ENCODE measurements around the gene ABCC10.

Gene ABCC10

DNA sequence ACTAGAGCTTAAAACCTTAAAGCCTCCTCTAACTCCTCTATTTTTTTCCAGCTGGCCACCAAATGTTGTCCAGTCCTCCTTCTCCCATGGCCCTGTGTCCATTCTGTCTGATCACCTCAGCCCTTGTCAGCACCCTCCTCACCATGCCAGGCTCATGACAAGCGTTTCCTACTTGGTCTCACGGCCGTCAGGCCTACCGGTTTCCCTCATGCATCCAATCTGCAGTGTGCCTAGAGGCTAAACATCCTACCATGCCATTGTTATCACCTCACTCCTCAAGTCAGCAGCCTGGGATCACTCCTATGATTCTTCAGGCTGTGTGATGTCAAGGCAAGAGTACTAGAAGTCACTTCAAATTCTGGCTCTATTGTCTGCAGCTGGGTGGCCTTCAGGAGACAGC, 40.4 kb downstream of the ABCC10 start:
- Mint-ChIP-seq H3K4me1 (no peaks in the 10 kb centered on the region), H3K36me3 (no peaks in the 10 kb centered on the region), H3K27me3 (peaks cover 5% of the 10 kb centered on the region), H3K9me3 (no peaks in the 10 kb centered on the region), H3K4me3 (no peak overlapping the region), H3K27ac (no peak overlapping the region)

DNA sequence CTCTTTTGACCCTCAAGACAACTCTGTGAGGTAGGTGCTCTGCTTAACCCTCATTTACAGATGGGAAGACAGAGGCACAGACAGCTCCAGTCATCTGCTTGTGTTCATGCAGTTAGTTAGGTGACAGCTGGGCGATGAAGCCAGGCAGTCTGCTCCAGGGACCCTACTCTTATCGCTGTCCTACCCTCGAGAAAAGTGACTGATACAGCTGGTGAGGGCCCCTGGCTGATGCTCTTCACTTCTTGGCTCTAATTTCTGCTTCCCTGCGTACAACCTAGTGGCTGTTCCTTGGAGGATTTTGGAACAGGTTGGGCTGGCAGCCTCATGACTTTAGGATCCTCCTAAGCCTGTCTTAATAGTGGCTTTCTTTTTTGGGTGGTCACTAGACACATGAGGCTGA, 40.9 kb downstream of the ABCC10 start:
- H3K9me3 Mint-ChIP-seq: no peaks in the 10 kb centered on the region
- H3K27ac Mint-ChIP-seq: no peak overlapping the region
- peaks cover 5% of the 10 kb centered on the region for H3K27me3 Mint-ChIP-seq
- H3K36me3 Mint-ChIP-seq: no peaks in the 10 kb centered on the region
- no peak overlapping the region for H3K4me3 Mint-ChIP-seq
- no peaks in the 10 kb centered on the region for H3K4me1 Mint-ChIP-seq

DNA sequence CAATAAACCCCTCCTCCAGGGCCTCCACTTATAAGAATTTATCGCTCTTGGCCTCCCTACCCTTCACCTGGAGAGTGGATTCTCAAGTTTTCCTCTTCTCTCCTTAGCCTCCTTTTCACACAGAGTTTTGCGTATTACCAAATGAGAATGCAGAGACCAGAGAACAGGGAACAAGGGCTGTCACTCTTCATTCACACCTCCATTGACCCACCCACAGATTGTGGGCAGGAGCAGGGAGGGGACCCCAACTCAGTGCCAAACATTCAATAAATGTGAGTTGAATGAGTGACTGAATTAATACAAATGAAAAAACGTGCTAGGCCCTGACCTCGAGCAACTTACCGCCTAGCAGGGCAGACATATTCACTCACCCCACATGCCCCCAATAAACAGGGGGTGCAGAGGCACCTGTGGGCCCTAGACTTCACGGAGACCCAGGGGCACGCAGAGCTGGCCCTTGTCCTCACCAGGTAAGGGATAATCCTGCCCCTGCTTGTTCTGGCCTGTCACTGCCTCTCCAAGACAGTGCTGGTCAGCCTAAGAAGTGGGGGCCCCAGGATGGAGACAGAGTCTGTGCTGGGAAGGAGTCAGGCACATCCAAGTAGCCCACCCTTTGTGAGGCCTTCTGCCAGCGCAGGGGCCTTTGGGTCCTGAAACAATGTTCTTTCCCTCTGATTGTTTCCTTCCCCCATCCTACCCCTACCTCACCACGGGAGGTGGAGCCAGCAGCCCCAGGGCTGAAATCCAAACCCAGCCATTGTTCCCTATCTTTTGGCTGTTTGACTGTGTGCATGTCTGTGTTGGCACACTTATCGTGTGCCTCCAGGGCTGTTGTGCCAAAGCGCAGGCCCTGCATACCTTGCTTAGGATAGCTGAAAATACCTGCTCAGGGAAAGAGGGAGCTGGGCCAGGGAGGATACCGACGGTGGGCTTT, 41.7 kb downstream of the ABCC10 start:
- H3K27me3 Mint-ChIP-seq: peaks cover 5% of the 10 kb centered on the region
- H3K9me3 Mint-ChIP-seq: no peaks in the 10 kb centered on the region
- no peak overlapping the region for H3K4me3 Mint-ChIP-seq
- no peaks in the 10 kb centered on the region for H3K36me3 Mint-ChIP-seq
- no peak overlapping the region for H3K27ac Mint-ChIP-seq
- no peaks in the 10 kb centered on the region for H3K4me1 Mint-ChIP-seq

DNA sequence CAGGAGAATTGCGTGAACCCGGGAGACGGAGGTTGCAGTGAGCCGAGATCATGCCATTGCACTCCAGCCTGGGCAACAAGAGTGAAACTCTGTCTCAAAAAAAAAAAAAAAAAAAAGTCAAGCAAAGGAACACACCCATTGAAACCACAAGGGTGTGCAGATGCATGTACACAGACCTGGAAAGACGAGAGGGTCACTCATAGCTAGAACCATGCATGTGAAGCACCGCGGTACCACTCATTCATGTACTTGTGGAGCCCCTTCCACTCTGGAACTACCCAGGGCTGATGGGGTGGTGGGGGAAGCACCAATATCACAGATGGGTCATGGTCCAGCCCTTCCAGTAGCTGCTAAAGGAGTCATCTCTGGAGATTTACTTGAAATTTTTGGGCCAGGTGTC, 42.6 kb downstream of the ABCC10 start:
- H3K27ac Mint-ChIP-seq: no peak overlapping the region
- H3K4me1 Mint-ChIP-seq: no peaks in the 10 kb centered on the region
- H3K36me3 Mint-ChIP-seq: no peaks in the 10 kb centered on the region
- H3K27me3 Mint-ChIP-seq: peaks cover 5% of the 10 kb centered on the region
- H3K4me3 Mint-ChIP-seq: no peak overlapping the region
- H3K9me3 Mint-ChIP-seq: no peaks in the 10 kb centered on the region

DNA sequence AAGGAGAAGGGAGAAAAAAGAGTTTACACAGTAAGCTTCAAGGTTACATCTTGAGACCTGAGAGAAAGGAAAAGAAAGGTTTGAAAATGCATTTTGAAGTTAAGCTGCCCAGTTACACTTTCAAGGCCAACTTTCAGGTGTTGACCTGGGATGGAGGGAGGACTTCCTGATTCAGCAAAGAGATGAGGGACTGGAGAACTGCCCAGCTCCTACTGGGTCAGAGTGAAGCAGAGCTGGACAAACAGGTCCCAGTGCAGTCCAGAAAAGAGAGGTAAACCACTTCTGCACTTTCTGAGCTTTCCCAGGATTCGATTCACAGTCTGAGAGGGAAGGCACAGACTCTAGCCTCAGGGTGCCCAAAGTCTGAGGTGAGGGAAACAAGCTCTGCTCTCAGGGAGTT, 44.1 kb downstream of the ABCC10 start:
- H3K9me3 Mint-ChIP-seq: no peaks in the 10 kb centered on the region
- peak overlapping the region; percentile 6 for H3K27ac Mint-ChIP-seq
- no peak overlapping the region for H3K4me3 Mint-ChIP-seq
- peaks cover 5% of the 10 kb centered on the region for H3K27me3 Mint-ChIP-seq
- H3K4me1 Mint-ChIP-seq: peaks cover under 1% of the 10 kb centered on the region
- H3K36me3 Mint-ChIP-seq: no peaks in the 10 kb centered on the region

- Mint-ChIP-seq H3K9me3 (no peaks in the 10 kb centered on the region), H3K4me1 (peaks cover 11% of the 10 kb centered on the region), H3K36me3 (no peaks in the 10 kb centered on the region), H3K4me3 (no peak overlapping the region), H3K27me3 (peaks cover 5% of the 10 kb centered on the region), H3K27ac (no peak overlapping the region)
Measured at GRCh38 chr6:43472515-43472914, 45.2 kb downstream of the ABCC10 start.

GRCh38 chr6:43475516-43475915, 48.2 kb downstream of the ABCC10 start:
- Mint-ChIP-seq H3K27me3 (no peaks in the 10 kb centered on the region), H3K4me3 (no peak overlapping the region), H3K4me1 (peaks cover 35% of the 10 kb centered on the region), H3K36me3 (no peaks in the 10 kb centered on the region), H3K27ac (no peak overlapping the region), H3K9me3 (no peaks in the 10 kb centered on the region)

DNA sequence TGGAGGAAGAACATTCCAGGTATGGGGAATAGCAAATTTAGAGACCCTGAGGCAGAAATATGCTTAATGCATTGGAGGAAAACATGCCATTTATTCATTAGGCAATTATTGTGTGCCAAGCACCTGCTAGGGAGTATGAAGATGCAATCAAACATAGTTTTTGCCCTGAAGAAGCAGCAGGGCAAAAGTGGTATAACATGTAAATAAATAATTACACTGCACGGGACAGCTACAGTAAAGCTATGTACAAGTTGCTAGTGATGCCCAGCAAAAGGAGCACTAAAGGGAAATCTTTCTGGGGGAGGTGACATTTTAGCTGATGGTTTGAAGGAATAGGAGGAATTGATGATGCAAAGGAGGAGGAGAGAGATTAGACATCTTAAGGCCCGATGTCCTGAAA, 49.4 kb downstream of the ABCC10 start:
- no peaks in the 10 kb centered on the region for H3K36me3 Mint-ChIP-seq
- H3K27me3 Mint-ChIP-seq: no peaks in the 10 kb centered on the region
- H3K9me3 Mint-ChIP-seq: no peaks in the 10 kb centered on the region
- peak overlapping the region; percentile 94 for H3K4me3 Mint-ChIP-seq
- H3K27ac Mint-ChIP-seq: peak overlapping the region; percentile 88
- peaks cover 44% of the 10 kb centered on the region for H3K4me1 Mint-ChIP-seq

GRCh38 chr6:43477235-43478007, 50.1 kb downstream of the ABCC10 start, which contains the start of gene TJAP1:
Gene TJAP1 (plus strand): TSS chr6:43477570. CDS start chr6:43499002, 21,432 bp downstream.
- no peaks in the 10 kb centered on the region for H3K36me3 Mint-ChIP-seq

GRCh38 chr6:43478008-43478372, 50.6 kb downstream of the ABCC10 start:
- Mint-ChIP-seq H3K9me3 (no peaks in the 10 kb centered on the region), H3K4me1 (peaks cover 53% of the 10 kb centered on the region), H3K36me3 (no peaks in the 10 kb centered on the region), H3K27me3 (no peaks in the 10 kb centered on the region), H3K27ac (peak overlapping the region; percentile 88), H3K4me3 (peak overlapping the region; percentile 94)

More at GRCh38 chr6:43477235-43478007, 50.1 kb downstream of the ABCC10 start, which contains the start of gene TJAP1:
- H3K4me1 Mint-ChIP-seq: peaks cover 51% of the 10 kb centered on the region
- no peaks in the 10 kb centered on the region for H3K9me3 Mint-ChIP-seq
- H3K27me3 Mint-ChIP-seq: no peaks in the 10 kb centered on the region
- peak within 1 kb of the TSS; percentile 88 for H3K27ac Mint-ChIP-seq
- peak within 1 kb of the TSS; percentile 94 for H3K4me3 Mint-ChIP-seq

GRCh38 chr6:43481075-43481474, 53.7 kb downstream of the ABCC10 start:
- Mint-ChIP-seq H3K9me3 (no peaks in the 10 kb centered on the region), H3K4me1 (peaks cover 59% of the 10 kb centered on the region), H3K27me3 (no peaks in the 10 kb centered on the region), H3K36me3 (no peaks in the 10 kb centered on the region), H3K27ac (no peak overlapping the region), H3K4me3 (no peak overlapping the region)

- Mint-ChIP-seq H3K27ac (no peak overlapping the region), H3K4me3 (no peak overlapping the region), H3K36me3 (no peaks in the 10 kb centered on the region), H3K27me3 (no peaks in the 10 kb centered on the region), H3K4me1 (peaks cover 55% of the 10 kb centered on the region), H3K9me3 (no peaks in the 10 kb centered on the region)
Measured at GRCh38 chr6:43481591-43482236, 54.4 kb downstream of the ABCC10 start.

GRCh38 chr6:43488667-43489276, 61.4 kb downstream of the ABCC10 start:
- Mint-ChIP-seq H3K9me3 (no peaks in the 10 kb centered on the region), H3K27me3 (no peaks in the 10 kb centered on the region), H3K36me3 (no peaks in the 10 kb centered on the region), H3K4me3 (no peak overlapping the region), H3K27ac (no peak overlapping the region), H3K4me1 (peaks cover 23% of the 10 kb centered on the region)

- Mint-ChIP-seq H3K4me3 (no peak overlapping the region), H3K27ac (no peak overlapping the region), H3K36me3 (no peaks in the 10 kb centered on the region), H3K4me1 (peaks cover 30% of the 10 kb centered on the region), H3K27me3 (no peaks in the 10 kb centered on the region), H3K9me3 (no peaks in the 10 kb centered on the region)
Measured at GRCh38 chr6:43489277-43490072, 62.1 kb downstream of the ABCC10 start.

Measured in activated naive CD4-positive, alpha-beta T cell treated with anti-CD3 and anti-CD28 coated beads, Interleukin-2, amount 50 U/mL, for 24 hours (primary cell).